OCI-LY7 (cell line): Measurements from ENCODE around the gene CCDC92. TPM values are rescaled to one million over a fixed set of nuclear protein-coding genes. Genes with fewer than 3 reads are reported as not detected.

Experiments used
- BruUV-seq: library from RNA; stranded (reverse); fragments of 400-500 nt; replicated peaks from 2 replicates; lab custom pipeline; 2021; lab: Mats Ljungman, UMichigan
- CTCF ChIA-PET: fragments of 300-600 bp; sonication (Branson Sonifier 250); formaldehyde crosslinking; loops from one replicate; lab custom pipeline; 2022; ENCODE audit warnings: antibody characterized with exemption; ENCODE audit not compliant: unreplicated experiment; lab: Charles Lee
- POLR2A ChIA-PET: fragments of 300-600 bp; sonication (Branson Sonifier 250); formaldehyde crosslinking; loops from one replicate; lab custom pipeline; 2022; ENCODE audit warnings: antibody characterized with exemption; lab: Charles Lee
- DNase-seq: peaks from one replicate; pipeline ENCODE4 v3.0.0-alpha.2; 2015; ENCODE audit warnings: low spot score
- H2AFZ ChIP-seq: fragments of 200-600 bp; sonication (generic), shearing (Covaris generic); 2 replicates; pipeline ENCODE4 v1.6.1; 2014; ENCODE audit warnings: mild to moderate bottlenecking, antibody characterized with exemption, low read length, moderate library complexity
- H3K27ac ChIP-seq: fragments of 200-600 bp; sonication (generic); 2 replicates; pipeline ENCODE4 v1.5.1; 2014; ENCODE audit warnings: mixed run types, low read depth, mild to moderate bottlenecking, moderate library complexity, low read length, inconsistent platforms; ENCODE audit not compliant: poor library complexity, severe bottlenecking
- H3K36me3 ChIP-seq: fragments of 200-600 bp; sonication (generic); 2 replicates; pipeline ENCODE4 v1.6.1; 2014; ENCODE audit warnings: mild to moderate bottlenecking, antibody characterized with exemption, low read length, moderate library complexity, mixed read lengths; ENCODE audit not compliant: insufficient read depth
- H3K4me1 ChIP-seq: fragments of 200-600 bp; sonication (generic); 2 replicates; pipeline ENCODE4 v1.5.1; 2014; ENCODE audit warnings: mild to moderate bottlenecking, low read length; ENCODE audit not compliant: insufficient read depth, poor library complexity, severe bottlenecking
- H3K4me2 ChIP-seq: fragments of 200-600 bp; sonication (generic); 2 replicates; pipeline ENCODE4 v1.6.1; 2014; ENCODE audit warnings: mild to moderate bottlenecking, low read length
- H3K4me3 ChIP-seq: fragments of 200-600 bp; sonication (generic); 2 replicates; pipeline ENCODE4 v1.5.1; 2014; ENCODE audit warnings: mild to moderate bottlenecking, low read depth, low read length; ENCODE audit not compliant: poor library complexity, severe bottlenecking
- H3K79me2 ChIP-seq: fragments of 200-600 bp; sonication (generic); 2 replicates; pipeline ENCODE4 v1.6.1; 2016; ENCODE audit warnings: low read depth, mild to moderate bottlenecking, low read length, moderate library complexity, mixed read lengths; ENCODE audit not compliant: insufficient read depth
- H3K9me2 ChIP-seq: fragments of 200-600 bp; sonication (generic); 2 replicates; pipeline ENCODE4 v1.6.1; 2016; ENCODE audit warnings: mild to moderate bottlenecking, low read length, mixed read lengths; ENCODE audit not compliant: insufficient read depth
- H3K9me3 ChIP-seq: fragments of 200-600 bp; sonication (generic); 2 replicates; pipeline ENCODE4 v1.6.1; 2014; ENCODE audit warnings: mild to moderate bottlenecking, mixed run types, low read length, mixed read lengths
- H4K20me1 ChIP-seq: fragments of 200-600 bp; sonication (generic); 2 replicates; pipeline ENCODE4 v1.6.1; 2014; ENCODE audit warnings: mild to moderate bottlenecking, antibody characterized with exemption, low read length, moderate library complexity, mixed read lengths; ENCODE audit not compliant: insufficient read depth
- EZH2phosphoT487 ChIP-seq: fragments of 200-600 bp; sonication (generic); IDR thresholded peaks from 2 replicates; pipeline ENCODE4 v1.6.1; 2018; ENCODE audit warnings: low read depth, borderline replicate concordance, mild to moderate bottlenecking, mixed run types, antibody characterized with exemption, low read length, moderate library complexity, mixed read lengths
- intact Hi-C: fragments of 100-400 bp; cut with micrococcal nuclease; formaldehyde crosslinking; loops from one replicate; pipeline ENCODE4 v1.10.0; 2022; ENCODE audit not compliant: unreplicated experiment
- total RNA-seq, 2 experiments: library from RNA; depleted of rRNA in 1 of 2; stranded (reverse); fragments of >200 nt in 1 of 2; shearing (Covaris generic) in 1 of 2; gene quantifications; 2 replicates each; pipeline ENCODE4 v1.2.3, GENCODE V29; 2014 to 2022
- TF ChIP-seq, protein P1 (sequence below): fragments of 200-600 bp; sonication (generic); conservative IDR thresholded peaks from 2 replicates; pipeline ENCODE4 v1.5.1; 2014; ENCODE audit warnings: mild to moderate bottlenecking, antibody characterized with exemption, low read length, moderate library complexity, mixed read lengths

CCDC92 gene
- total RNA-seq, 2 experiments from 2014 or later: 3.1 to 12.3 TPM

DNA sequence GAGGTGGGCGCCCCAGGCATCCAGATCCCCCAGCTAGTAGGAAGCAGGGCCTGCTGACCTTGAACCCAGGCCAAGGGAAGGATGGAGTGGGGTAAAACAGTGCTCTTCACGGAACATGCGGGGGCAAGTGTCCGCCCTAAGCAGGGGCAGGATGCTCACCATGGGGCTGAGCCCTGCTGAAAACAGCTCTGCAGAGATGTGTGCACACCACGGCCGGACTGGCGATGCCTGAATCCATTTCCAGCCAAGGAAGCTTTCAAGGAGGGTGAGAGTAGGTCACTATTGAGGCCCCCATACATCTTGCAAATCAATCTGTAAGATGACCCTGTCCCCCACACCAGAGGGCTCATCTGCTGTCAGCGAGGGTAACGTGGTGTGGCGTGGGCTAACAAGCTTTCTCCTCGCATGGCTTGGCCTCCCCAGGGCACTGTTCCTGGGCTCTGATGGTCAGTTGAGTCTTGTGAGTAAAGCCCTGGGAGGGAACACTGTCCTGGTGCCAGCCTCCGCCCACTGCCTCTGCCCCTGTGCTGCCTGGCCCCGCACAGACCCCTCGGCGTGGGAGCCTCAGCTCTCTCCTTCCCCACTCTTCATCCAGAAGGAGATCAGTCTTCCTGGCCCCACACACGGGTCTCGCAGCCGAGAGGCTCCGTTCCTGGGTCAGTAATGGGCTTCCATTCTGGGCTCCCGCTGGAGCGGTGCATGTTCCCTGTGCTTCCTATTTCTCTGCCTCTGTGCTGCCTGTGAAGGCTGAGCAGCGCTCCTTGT is 69.1 kb downstream of the CCDC92 start:
- H3K79me2 ChIP-seq: no peaks in the 10 kb centered on the region
- H3K36me3 ChIP-seq: no peaks in the 10 kb centered on the region
- H3K4me3 ChIP-seq: no peak overlapping the region
- DNase-seq: no peak
- H2AFZ ChIP-seq: no peak overlapping the region
- intact Hi-C loops: loop anchor here (1.0 kb wide), 1 partner anchor 81 kb away; no protein-coding TSS in a partner anchor
- H3K9me3 ChIP-seq: no peaks in the 10 kb centered on the region
- no peaks in the 10 kb centered on the region for H4K20me1 ChIP-seq
- POLR2A ChIA-PET: interaction anchor here (0.5 kb wide), 1 partner anchor 343 kb away, joined by 3 read pairs; no protein-coding TSS in a partner anchor
- H3K9me2 ChIP-seq: no peaks in the 10 kb centered on the region
- H3K4me2 ChIP-seq: no peak overlapping the region
- H3K4me1 ChIP-seq: no peaks in the 10 kb centered on the region
- no peak for TF ChIP-seq EZH2phosphoT487
- TF ChIP-seq, protein P1, sequence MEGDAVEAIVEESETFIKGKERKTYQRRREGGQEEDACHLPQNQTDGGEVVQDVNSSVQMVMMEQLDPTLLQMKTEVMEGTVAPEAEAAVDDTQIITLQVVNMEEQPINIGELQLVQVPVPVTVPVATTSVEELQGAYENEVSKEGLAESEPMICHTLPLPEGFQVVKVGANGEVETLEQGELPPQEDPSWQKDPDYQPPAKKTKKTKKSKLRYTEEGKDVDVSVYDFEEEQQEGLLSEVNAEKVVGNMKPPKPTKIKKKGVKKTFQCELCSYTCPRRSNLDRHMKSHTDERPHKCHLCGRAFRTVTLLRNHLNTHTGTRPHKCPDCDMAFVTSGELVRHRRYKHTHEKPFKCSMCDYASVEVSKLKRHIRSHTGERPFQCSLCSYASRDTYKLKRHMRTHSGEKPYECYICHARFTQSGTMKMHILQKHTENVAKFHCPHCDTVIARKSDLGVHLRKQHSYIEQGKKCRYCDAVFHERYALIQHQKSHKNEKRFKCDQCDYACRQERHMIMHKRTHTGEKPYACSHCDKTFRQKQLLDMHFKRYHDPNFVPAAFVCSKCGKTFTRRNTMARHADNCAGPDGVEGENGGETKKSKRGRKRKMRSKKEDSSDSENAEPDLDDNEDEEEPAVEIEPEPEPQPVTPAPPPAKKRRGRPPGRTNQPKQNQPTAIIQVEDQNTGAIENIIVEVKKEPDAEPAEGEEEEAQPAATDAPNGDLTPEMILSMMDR: no peak
- no peak overlapping the region for H3K27ac ChIP-seq
- CTCF ChIA-PET: no interaction called here
- no TSS peak for BruUV-seq

DNA sequence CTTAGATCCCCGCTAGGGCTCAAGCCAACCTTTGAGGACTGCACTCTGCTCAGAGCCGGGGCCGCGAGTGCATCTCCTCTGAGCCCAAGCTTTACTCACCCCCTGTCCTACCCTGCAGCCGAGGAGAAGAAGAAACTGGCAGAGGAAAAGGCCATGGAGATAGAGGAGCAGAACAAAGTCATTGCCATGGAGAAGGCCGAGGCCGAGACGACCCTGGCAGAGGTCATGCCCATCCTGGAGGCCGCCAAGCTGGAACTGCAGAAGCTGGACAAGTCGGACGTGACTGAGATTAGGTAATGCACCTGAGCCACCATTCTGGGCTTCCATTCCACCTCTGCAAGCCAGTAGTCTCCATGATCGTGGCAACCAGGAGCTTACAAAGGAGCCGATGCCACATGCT is 69.8 kb downstream of the CCDC92 start:
- Histone ChIP-seq H4K20me1 (no peaks in the 10 kb centered on the region), H3K9me3 (no peaks in the 10 kb centered on the region), H3K4me3 (no peak overlapping the region), H3K36me3 (no peaks in the 10 kb centered on the region), H3K4me2 (no peak overlapping the region), H3K27ac (no peak overlapping the region), H3K9me2 (no peaks in the 10 kb centered on the region), H3K4me1 (no peaks in the 10 kb centered on the region), H3K79me2 (no peaks in the 10 kb centered on the region), H2AFZ (no peak overlapping the region)
- POLR2A ChIA-PET: interaction anchor here (0.5 to 0.6 kb wide), 2 partner anchors 344 to 657 kb away, joined by 3 to 7 read pairs; no protein-coding TSS in a partner anchor
- intact Hi-C loops: no loop called here
- CTCF ChIA-PET: no interaction called here
- DNase-seq: no peak
- TF ChIP-seq EZH2phosphoT487: no peak
- TF ChIP-seq, protein P1: no peak
- no TSS peak for BruUV-seq

DNA sequence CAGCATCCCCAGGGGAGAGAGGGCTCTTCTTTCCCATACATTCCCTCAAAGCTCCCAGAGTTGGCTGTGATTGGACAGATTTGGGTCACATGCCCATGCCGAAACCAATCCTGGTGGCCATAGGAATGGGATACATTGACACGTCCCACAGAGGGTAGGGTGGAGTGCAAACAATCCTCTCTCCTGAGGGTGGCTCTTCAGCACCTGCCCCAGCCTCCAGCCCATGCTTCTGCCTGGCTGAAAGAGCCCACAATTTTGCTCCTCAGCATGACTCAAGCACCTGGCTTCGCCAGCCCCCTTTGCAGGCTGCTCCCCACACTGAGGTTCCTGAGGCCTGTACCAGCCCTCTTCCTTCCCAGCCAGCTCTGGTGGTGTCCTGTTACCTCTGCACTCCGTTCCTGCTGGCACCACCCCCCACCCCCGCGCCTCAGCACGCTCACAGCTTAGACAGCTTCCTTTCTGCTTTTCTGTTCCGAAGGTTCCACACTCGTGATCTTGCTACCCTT is 71.7 kb downstream of the CCDC92 start:
- Histone ChIP-seq H3K9me2 (no peaks in the 10 kb centered on the region), H3K4me3 (no peak overlapping the region), H3K4me1 (no peaks in the 10 kb centered on the region), H2AFZ (no peak overlapping the region), H3K79me2 (no peaks in the 10 kb centered on the region), H3K36me3 (no peaks in the 10 kb centered on the region), H4K20me1 (no peaks in the 10 kb centered on the region), H3K27ac (no peak overlapping the region), H3K4me2 (no peak overlapping the region), H3K9me3 (no peaks in the 10 kb centered on the region)
- ChIA-PET CTCF (no interaction called here), POLR2A (interaction anchor here (0.6 to 1.3 kb wide), 2 partner anchors 18 to 338 kb away, joined by 3 to 4 read pairs; no protein-coding TSS in a partner anchor)
- no peak for DNase-seq
- TF ChIP-seq, protein P1: no peak
- no peak for TF ChIP-seq EZH2phosphoT487
- intact Hi-C loops: no loop called here
- no TSS peak for BruUV-seq
